Thoracic aorta (tissue), 2 donors: ENCODE data around the gene SLC25A6. TPM values are rescaled to one million over a fixed set of nuclear protein-coding genes. Genes with fewer than 3 reads are reported as not detected.
"Not testable (repeated sequence)": the region's sequence is repeated elsewhere in the genome, so short reads cannot be mapped to it uniquely, and the experiment has no call there.

Experiments used
- ATAC-seq: fragments of 150-250 bp; one replicate; pipeline ENCODE4 v1.8.0; 2017; ENCODE audit warnings: low read depth; ENCODE audit not compliant: insufficient number of reproducible peaks, low FRiP score
- DNase-seq: peaks from one replicate; pipeline ENCODE4 v3.0.0-alpha.2; 2020; ENCODE audit warnings: low spot score
- H3K27ac ChIP-seq, 2 donors: fragments of 200-600 bp; sonication (generic); 1 replicate in 1 of 2; 2 replicates in 1 of 2; pipeline ENCODE4 v1.5.1; 2016; ENCODE audit warnings: mild to moderate bottlenecking in 2 of 2, moderate library complexity in 2 of 2
- H3K27me3 ChIP-seq: fragments of 200-600 bp; sonication (generic); replicated peaks from 2 replicates; pipeline ENCODE4 v1.6.0; 2016; ENCODE audit warnings: mild to moderate bottlenecking; ENCODE audit not compliant: insufficient read depth
- H3K36me3 ChIP-seq: fragments of 200-600 bp; sonication (generic); one replicate; pipeline ENCODE4 v1.5.1; 2016
- H3K4me1 ChIP-seq, 2 donors: fragments of 200-600 bp; sonication (generic); 1 replicate in 1 of 2; 2 replicates in 1 of 2; pipeline versions ENCODE4 v1.5.1 to v1.6.0; 2016; ENCODE audit warnings: low read depth in 2 of 2, mild to moderate bottlenecking in 1 of 2; ENCODE audit not compliant: control insufficient read depth in 1 of 2
- H3K4me3 ChIP-seq: fragments of 200-600 bp; sonication (generic); 2 replicates; pipeline ENCODE4 v1.5.1; 2016; ENCODE audit warnings: mild to moderate bottlenecking
- H3K9me3 ChIP-seq: fragments of 200-600 bp; sonication (generic); 2 replicates; pipeline ENCODE4 v1.5.1; 2016
- CTCF ChIP-seq: fragments of 200-600 bp; sonication (generic); IDR thresholded peaks from one replicate; pipeline ENCODE4 v1.5.1; 2019; ENCODE audit warnings: antibody characterized with exemption
- total RNA-seq, 2 donors: library from RNA; depleted of rRNA; stranded (reverse); fragments of >200 nt; gene quantifications; one replicate each; pipeline versions ENCODE4 v1.1.0 to v1.2.3, GENCODE V29; 2016

Gene SLC25A6
- total RNA-seq, 2 donors from 2014 or later, result 172 to 211 TPM

DNA sequence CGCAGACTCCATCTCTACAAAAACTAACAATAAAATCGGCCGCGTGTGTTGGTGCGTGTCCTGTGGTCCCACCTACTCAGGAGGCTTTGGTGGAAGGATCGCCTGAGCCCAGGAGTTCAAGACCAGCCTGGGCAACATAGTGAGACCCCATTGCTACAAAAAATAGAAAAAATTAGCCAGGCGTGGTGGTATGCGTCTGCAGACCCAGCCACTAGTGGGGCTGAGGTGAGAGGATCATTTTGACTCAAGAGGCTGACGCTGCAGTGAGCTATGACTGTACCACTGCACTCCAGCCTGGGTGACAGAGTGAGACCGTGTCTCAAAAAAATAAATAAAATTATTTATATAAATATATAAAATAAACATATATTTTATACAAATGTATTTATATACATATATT, 38.5 kb upstream of the SLC25A6 start:
- no peak overlapping the region for H3K27ac ChIP-seq
- H3K27me3 ChIP-seq, result no peaks in the 10 kb centered on the region
- H3K4me3 ChIP-seq, result no peak overlapping the region
- no peaks in the 10 kb centered on the region for H3K4me1 ChIP-seq
- ATAC-seq (no peak), DNase-seq (no peak)
- peaks cover 27% of the 10 kb centered on the region for H3K36me3 ChIP-seq
- TF ChIP-seq CTCF, result no peak
- H3K9me3 ChIP-seq, result no peaks in the 10 kb centered on the region

- ATAC-seq (no peak), DNase-seq (no peak)
- peaks cover 33% of the 10 kb centered on the region for H3K36me3 ChIP-seq
- H3K4me1 ChIP-seq, result no peaks in the 10 kb centered on the region
- no peak overlapping the region for H3K4me3 ChIP-seq
- H3K27me3 ChIP-seq, result no peaks in the 10 kb centered on the region
- H3K27ac ChIP-seq, result no peak overlapping the region
- no peak for TF ChIP-seq CTCF
- peaks cover 6% of the 10 kb centered on the region for H3K9me3 ChIP-seq
These were observed 35.8 kb upstream of the SLC25A6 start for GRCh38 chrX:1427756-1428155.

GRCh38 chrX:1426321-1426720, 34.4 kb upstream of the SLC25A6 start:
- H3K4me1 ChIP-seq, H3K27ac ChIP-seq, DNase-seq, ATAC-seq, H3K4me3 ChIP-seq, H3K27me3 ChIP-seq: not testable (repeated sequence)
- Histone ChIP-seq H3K9me3 (peaks cover 11% of the 10 kb centered on the region), H3K36me3 (peaks cover 47% of the 10 kb centered on the region)

DNA sequence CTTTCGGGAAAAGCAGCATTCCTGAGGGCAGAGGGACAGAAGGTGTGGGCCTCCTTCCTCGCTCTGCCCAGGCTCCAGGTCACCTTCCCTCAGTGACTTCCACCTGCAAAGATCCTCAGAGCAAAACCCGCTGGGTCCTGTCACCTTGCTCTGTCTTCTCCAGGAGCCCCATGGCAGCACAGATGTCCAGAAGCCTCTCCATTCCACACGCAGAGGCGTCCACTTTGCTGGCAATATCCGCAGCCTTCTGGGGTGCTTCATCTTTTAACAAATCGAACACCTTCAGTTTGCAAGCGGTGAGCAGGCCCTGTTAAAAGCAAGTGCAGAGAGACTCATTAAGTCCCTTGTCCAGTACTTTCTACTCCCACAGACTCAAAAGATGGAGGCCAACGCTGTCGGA, 33.5 kb upstream of the SLC25A6 start:
- Histone ChIP-seq H3K4me1 (no peaks in the 10 kb centered on the region), H3K36me3 (peaks cover 53% of the 10 kb centered on the region), H3K27ac (no peak overlapping the region), H3K9me3 (peaks cover 11% of the 10 kb centered on the region), H3K27me3 (no peaks in the 10 kb centered on the region), H3K4me3 (no peak overlapping the region)
- no peak for TF ChIP-seq CTCF
- no peak for DNase-seq
- ATAC-seq, result no peak

DNA sequence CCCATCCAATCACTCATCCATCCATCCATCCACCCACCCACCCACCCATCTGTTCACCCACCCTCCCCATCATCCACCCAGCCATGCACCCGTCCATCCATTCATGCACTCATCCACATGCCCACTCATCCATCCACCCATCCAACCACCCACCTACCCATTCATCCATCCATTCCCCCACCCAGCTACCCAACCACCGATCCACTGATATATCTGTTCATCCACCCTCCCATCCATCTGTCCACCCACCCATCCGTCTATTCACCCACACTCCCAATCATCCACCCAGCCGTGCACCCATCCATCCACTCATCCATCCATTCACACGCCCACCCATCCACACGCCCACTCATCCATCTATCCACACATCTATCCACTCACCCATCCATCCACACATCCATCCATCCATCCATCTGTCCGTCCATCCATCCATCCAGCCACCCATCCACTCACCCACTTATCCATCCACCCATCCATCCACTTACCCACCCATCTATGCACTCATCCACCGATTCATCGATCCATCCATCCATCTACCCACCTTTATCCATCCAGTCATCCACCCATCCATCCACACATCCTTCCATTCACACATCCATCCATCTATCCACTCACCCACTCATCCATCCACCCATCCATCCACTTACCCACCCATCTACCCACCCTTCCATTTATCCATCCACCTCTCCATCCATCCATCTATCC, 32.4 kb upstream of the SLC25A6 start:
- ATAC-seq (no peak), DNase-seq (no peak)
- peaks cover 48% of the 10 kb centered on the region for H3K36me3 ChIP-seq

More for the DNA sequence above, 32.4 kb upstream of the SLC25A6 start:
- Histone ChIP-seq H3K4me1 (no peaks in the 10 kb centered on the region), H3K27me3 (no peaks in the 10 kb centered on the region), H3K4me3 (no peak overlapping the region), H3K9me3 (peaks cover 11% of the 10 kb centered on the region), H3K27ac (no peak overlapping the region)
- no peak for TF ChIP-seq CTCF
